IMR-90 (cell line): ENCODE data around the gene FAAP24. TPM values are rescaled to one million over a fixed set of nuclear protein-coding genes. Genes with fewer than 3 reads are reported as not detected.
A peak's percentile ranks its signal among the peaks of the same experiment; 100 is the strongest.
"Not testable (repeated sequence)": the region's sequence is repeated elsewhere in the genome, so short reads cannot be mapped to it uniquely, and the experiment has no call there.

ENCODE experiments used
- ATAC-seq: fragments of 200-7000 bp; cut with Tn5 transposase; 2 replicates; pipeline ENCODE4 v1.9.1; 2020; ENCODE audit warnings: low read depth, mild to moderate bottlenecking, moderate library complexity
- BruUV-seq: library from RNA; stranded (reverse); fragments of 400-500 nt; replicated peaks from 2 replicates; lab custom pipeline; 2021; lab: Mats Ljungman, UMichigan
- CTCF ChIA-PET: fragments of 300-600 bp; formaldehyde crosslinking; extraction: SDS; loops from one replicate; lab custom pipeline; 2021; ENCODE audit warnings: antibody characterized with exemption; lab: Yijun Ruan, JAX
- POLR2A ChIA-PET: fragments of 300-600 bp; sonication (Branson Sonifier 250); formaldehyde crosslinking; loops from one replicate; lab custom pipeline; 2022; ENCODE audit warnings: antibody characterized with exemption; ENCODE audit not compliant: unreplicated experiment; lab: Charles Lee
- DNase-seq: peaks from one replicate; pipeline ENCODE4 v3.0.0; 2013
- H2AFZ ChIP-seq: replicated peaks from 2 replicates; pipeline ENCODE3; 2013; ENCODE audit warnings: low read length, mild to moderate bottlenecking; ENCODE audit not compliant: poor library complexity
- H2AK5ac ChIP-seq: 2 replicates; pipeline ENCODE4 v1.6.1; 2013; ENCODE audit warnings: low read depth, low read length, inconsistent platforms
- H2AK9ac ChIP-seq: replicated peaks from 2 replicates; pipeline ENCODE3; 2013; ENCODE audit warnings: mild to moderate bottlenecking, low read depth, low read length, moderate library complexity; ENCODE audit not compliant: poor library complexity
- H2BK120ac ChIP-seq: 2 replicates; pipeline ENCODE4 v1.6.1; 2013; ENCODE audit warnings: low read depth, low read length, inconsistent platforms
- H2BK15ac ChIP-seq: 3 replicates; pipeline ENCODE4 v1.6.1; 2013; ENCODE audit warnings: low read depth, low read length, inconsistent platforms
- H2BK20ac ChIP-seq: 2 replicates; pipeline ENCODE4 v1.6.1; 2013; ENCODE audit warnings: low read depth, mild to moderate bottlenecking, inconsistent platforms, low read length, moderate library complexity
- H2BK5ac ChIP-seq: 2 replicates; pipeline ENCODE4 v1.6.1; 2013; ENCODE audit warnings: mild to moderate bottlenecking, low read depth, low read length, inconsistent platforms; ENCODE audit not compliant: poor library complexity, severe bottlenecking
- H3K14ac ChIP-seq: replicated peaks from 2 replicates; pipeline ENCODE4 v1.6.1; 2013; ENCODE audit warnings: low read depth, low read length, inconsistent platforms
- H3K18ac ChIP-seq: 2 replicates; pipeline ENCODE4 v1.6.1; 2013; ENCODE audit warnings: low read depth, low read length, control low read depth
- H3K23ac ChIP-seq: 2 replicates; pipeline ENCODE4 v1.6.1; 2013; ENCODE audit warnings: low read depth, low read length, inconsistent platforms
- H3K27ac ChIP-seq: 2 replicates; pipeline ENCODE4 v1.5.1; 2013; ENCODE audit warnings: mild to moderate bottlenecking, control low read depth, low read length; ENCODE audit not compliant: insufficient read depth
- H3K27me3 ChIP-seq: 2 replicates; pipeline ENCODE4 v1.6.1; 2013; ENCODE audit warnings: low read length; ENCODE audit not compliant: control insufficient read depth, insufficient read depth
- H3K36me3 ChIP-seq: 2 replicates; pipeline ENCODE4 v1.6.1; 2013; ENCODE audit warnings: low read length, mixed read lengths; ENCODE audit not compliant: control insufficient read depth, insufficient read depth
- H3K4ac ChIP-seq: 2 replicates; pipeline ENCODE4 v1.6.1; 2013; ENCODE audit warnings: low read depth, low read length, inconsistent platforms
- H3K4me1 ChIP-seq: 2 replicates; pipeline ENCODE4 v1.6.1; 2013; ENCODE audit warnings: low read length, mixed read lengths; ENCODE audit not compliant: control insufficient read depth, insufficient read depth
- H3K4me2 ChIP-seq: 2 replicates; pipeline ENCODE4 v1.6.1; 2013; ENCODE audit warnings: low read depth, mild to moderate bottlenecking, control low read depth, low read length, moderate library complexity
- H3K4me3 ChIP-seq: 2 replicates; pipeline ENCODE4 v1.5.1; 2013; ENCODE audit warnings: low read depth, mild to moderate bottlenecking, control low read depth, low read length, moderate library complexity; ENCODE audit not compliant: insufficient read depth
- H3K56ac ChIP-seq: 2 replicates; pipeline ENCODE4 v1.6.1; 2013; ENCODE audit warnings: low read length, inconsistent platforms; ENCODE audit not compliant: insufficient read depth; ENCODE audit errors: extremely low read depth
- H3K79me1 ChIP-seq, 2 experiments: 2 replicates each; pipeline ENCODE4 v1.6.1; 2013; ENCODE audit warnings: low read length in 2 of 2, inconsistent platforms in 1 of 2, low read depth in 1 of 2
- H3K9ac ChIP-seq: 2 replicates; pipeline ENCODE4 v1.6.1; 2013; ENCODE audit warnings: low read depth, low read length, control low read depth
- H3K9me1 ChIP-seq: 2 replicates; pipeline ENCODE4 v1.6.1; 2013; ENCODE audit warnings: low read length, inconsistent platforms; ENCODE audit not compliant: insufficient read depth
- H3K9me3 ChIP-seq: 2 replicates; pipeline ENCODE4 v1.6.1; 2013; ENCODE audit warnings: low read length; ENCODE audit not compliant: control insufficient read depth, insufficient read depth
- H4K20me1 ChIP-seq: 2 replicates; pipeline ENCODE4 v1.6.1; 2013; ENCODE audit warnings: low read length, inconsistent platforms; ENCODE audit not compliant: insufficient read depth
- H4K5ac ChIP-seq: 2 replicates; pipeline ENCODE4 v1.6.1; 2013; ENCODE audit warnings: mild to moderate bottlenecking, low read depth, low read length, control low read depth
- H4K8ac ChIP-seq, 2 experiments: 2 replicates each; pipeline ENCODE4 v1.6.1; 2013; ENCODE audit warnings: low read depth in 2 of 2, low read length in 2 of 2, control low read depth in 1 of 2, inconsistent platforms in 1 of 2
- H4K91ac ChIP-seq: 2 replicates; pipeline ENCODE4 v1.6.1; 2013; ENCODE audit warnings: low read depth, low read length, inconsistent platforms; ENCODE audit not compliant: insufficient read depth
- WGBS, 2 experiments: methylation state at CpG; one replicate each; pipeline versions ENCODE4 v1.1.5 to v1.1.7; 2013; ENCODE audit warnings: missing lambda C conversion rate in 2 of 2; ENCODE audit not compliant: insufficient read length in 1 of 2; ENCODE audit errors: extremely low coverage in 2 of 2; 5-methylcytosine and 5-hydroxymethylcytosine counted together
- dilution Hi-C: fragments of 300-500 bp; cut with HindIII; formaldehyde crosslinking; loops from one replicate; pipeline ENCODE4 v1.14.3; 2018; ENCODE audit warnings: low sequenced_read_pairs; ENCODE audit not compliant: unreplicated experiment
- in situ Hi-C: fragments of 300-500 bp; cut with MboI; formaldehyde crosslinking; loops from 3 replicates; pipeline ENCODE4 v1.14.3; 2019; ENCODE audit warnings: low sequenced_read_pairs, inconsistent platforms, mixed read lengths
- intact Hi-C: fragments of 100-400 bp; cut with micrococcal nuclease; formaldehyde crosslinking; loops from 2 replicates; pipeline ENCODE4 v1.10.0; 2022
- polyA plus RNA-seq, 3 experiments: library from polyadenylated mRNA; depleted of rRNA; stranded (reverse); fragments of >200 nt; gene quantifications; 2 replicates each; pipeline ENCODE4 v1.2.3, GENCODE V29; 2012; ENCODE audit warnings: low replicate concordance in 1 of 3
- total RNA-seq: library from RNA; depleted of rRNA; stranded (reverse); fragments of >200 nt; gene quantifications from 2 replicates; pipeline ENCODE4 v1.2.3, GENCODE V29; 2012

FAAP24 gene
- total and polyA plus RNA-seq, 2 of the 4 experiments (the other 2 are of a cell fraction): 2.2 to 2.3 TPM

- WGBS, 2 experiments: no CpG with 5 or more reads among the region's 17 CpGs
- H3K18ac ChIP-seq, in situ Hi-C loops, H4K8ac ChIP-seq, H4K91ac ChIP-seq, H3K4me2 ChIP-seq, H3K4me3 ChIP-seq, DNase-seq, H3K27me3 ChIP-seq, H2AK9ac ChIP-seq, CTCF ChIA-PET, H3K27ac ChIP-seq, ATAC-seq, H4K20me1 ChIP-seq, H3K56ac ChIP-seq, H3K4ac ChIP-seq, H3K14ac ChIP-seq, H4K5ac ChIP-seq, intact Hi-C loops, H2BK5ac ChIP-seq, BruUV-seq, H2AFZ ChIP-seq, H3K36me3 ChIP-seq, H3K79me1 ChIP-seq, H3K9me3 ChIP-seq, H2AK5ac ChIP-seq, H3K9me1 ChIP-seq, dilution Hi-C loops, H2BK120ac ChIP-seq, H2BK15ac ChIP-seq, H3K9ac ChIP-seq, H3K23ac ChIP-seq, H2BK20ac ChIP-seq, POLR2A ChIA-PET, H3K4me1 ChIP-seq: not testable (repeated sequence)
These were observed 23.9 kb downstream of the FAAP24 start for GRCh38 chr19:32995966-32996365.

- H3K36me3 ChIP-seq, H3K4me1 ChIP-seq, H2BK5ac ChIP-seq, H3K9me3 ChIP-seq, H3K14ac ChIP-seq, H3K4ac ChIP-seq, H3K9ac ChIP-seq, H2AFZ ChIP-seq, H2AK5ac ChIP-seq, H3K9me1 ChIP-seq, H4K8ac ChIP-seq, H3K18ac ChIP-seq, H3K79me1 ChIP-seq, H2BK120ac ChIP-seq, H2BK20ac ChIP-seq, H4K20me1 ChIP-seq, H3K27me3 ChIP-seq, dilution Hi-C loops, H4K5ac ChIP-seq, BruUV-seq, H3K4me3 ChIP-seq, POLR2A ChIA-PET, H2AK9ac ChIP-seq, H3K4me2 ChIP-seq, in situ Hi-C loops, H4K91ac ChIP-seq, H2BK15ac ChIP-seq, H3K27ac ChIP-seq, H3K56ac ChIP-seq, H3K23ac ChIP-seq, intact Hi-C loops: not testable (repeated sequence)
- CTCF ChIA-PET: interaction anchor here (1.4 kb wide), 1 partner anchor 21 kb away, joined by 4 read pairs; no protein-coding TSS in a partner anchor
- no CpG with 5 or more reads among the region's 7 CpGs for WGBS, 2 experiments
- DNase-seq (peak; percentile 31), ATAC-seq (peak; percentile 75)
These were observed 25.0 kb downstream of the FAAP24 start for GRCh38 chr19:32997061-32997464.
